ENCODE data around the gene SLC24A4. TPM values are rescaled to one million over a fixed set of nuclear protein-coding genes. Genes with fewer than 3 reads are reported as not detected.

Gene SLC24A4
- total and polyA plus RNA-seq, 2 donors (not counting 3 experiments of a cell fraction or from before 2014, with no cell fraction given), result 0.07 to 0.08 TPM

DNA sequence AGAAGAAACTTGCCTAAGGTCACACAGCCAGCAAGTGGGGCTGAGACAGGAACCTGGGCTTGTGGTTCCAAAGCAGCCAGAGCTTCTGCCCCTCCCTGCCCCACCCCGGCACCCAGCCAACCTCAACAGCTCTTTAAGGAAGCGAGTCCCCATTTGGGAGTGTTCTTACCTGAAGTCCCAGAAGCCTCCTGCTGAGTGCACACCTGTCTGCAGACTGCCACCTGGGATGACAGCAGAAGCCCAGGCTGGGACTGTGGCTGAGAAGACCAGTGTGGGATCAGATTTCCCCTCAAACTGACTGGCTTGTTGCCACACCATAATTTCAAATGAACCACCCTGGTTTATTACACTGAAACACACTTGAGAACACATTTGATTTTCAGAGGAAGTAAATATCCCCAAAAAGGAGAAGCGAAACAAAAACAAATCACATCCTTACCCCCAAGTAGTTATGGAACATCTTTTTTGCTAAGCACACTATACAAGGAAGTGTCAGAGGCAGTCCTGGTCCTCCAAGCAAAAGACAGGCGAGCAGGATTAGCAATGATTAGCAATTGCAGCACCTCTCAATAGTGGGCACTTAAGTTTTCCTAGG, 184.3 kb downstream of the SLC24A4 start:
- Histone ChIP-seq H3K79me2 (ENCODE audit: control insufficient read depth, insufficient read depth, low read length) (no peaks in the 10 kb centered on the region), H3K9ac (replicated peaks; ENCODE audit: extremely low read depth, insufficient read depth, low read length) (no peak overlapping the region), H3K4me3 (replicated peaks in 1 of 3; ENCODE audit: insufficient read depth in 1 of 3, low read depth in 1 of 3, low read length in 3 of 3) (no peak overlapping the region), H3K9me1 (replicated peaks; ENCODE audit: control insufficient read depth, extremely low read depth, insufficient read depth, low read length) (no peaks in the 10 kb centered on the region), H3K4me2 (ENCODE audit: insufficient read depth, low read length) (no peak overlapping the region), H3K4me1 (ENCODE audit: control insufficient read depth, extremely low read depth, insufficient read depth, low read length) (peaks cover 18% of the 10 kb centered on the region), H3K9me3 (replicated peaks; ENCODE audit: control insufficient read depth, insufficient read depth, low read length) (no peaks in the 10 kb centered on the region), H3K36me3 (ENCODE audit: control insufficient read depth in 2 of 2, extremely low read depth in 1 of 2, insufficient read depth in 2 of 2, low read length in 2 of 2) (no peaks in the 10 kb centered on the region), H4K20me1 (replicated peaks; ENCODE audit: control insufficient read depth, extremely low read depth, insufficient read depth, low read length) (no peaks in the 10 kb centered on the region), H2AFZ (ENCODE audit: low read depth, low read length) (no peak overlapping the region), H3K27ac (ENCODE audit: insufficient read depth, low read depth, low read length) (no peak overlapping the region), H3K27me3 (ENCODE audit: control insufficient read depth in 2 of 2, insufficient read depth in 2 of 2, low read length in 2 of 2) (no peaks in the 10 kb centered on the region)
- FAIRE-seq (no peak), DNase-seq (ENCODE audit: low read depth, low spot score) (no peak)
- POLR2A ChIA-PET, result no interaction called here
- intact Hi-C loops (cut with micrococcal nuclease) (no loop called here), dilution Hi-C loops (cut with MboI; ENCODE audit: extremely low pct_ligation_motif_present, low sequenced_read_pairs) (no loop called here)
- CTCF ChIA-PET, result no interaction called here
- no TSS peak for BruUV-seq (replicated peaks)
- TF ChIP-seq POLR2AphosphoS5 (IDR thresholded peaks at IDR 0.05; ENCODE audit: insufficient read depth, low read depth, low read length) (no peak), EZH2 (IDR thresholded peaks at IDR 0.05; ENCODE audit: borderline replicate concordance, low read depth, low read length, severe bottlenecking) (no peak), FOS (IDR thresholded peaks at IDR 0.05; ENCODE audit: borderline replicate concordance, insufficient read depth, low read length) (no peak), MYC (IDR thresholded peaks at IDR 0.05; ENCODE audit: low read depth, low read length) (no peak), POLR2A (IDR thresholded peaks at IDR 0.05; ENCODE audit: low read depth, low read length) (no peak), JUN (IDR thresholded peaks at IDR 0.05; ENCODE audit: borderline replicate concordance, insufficient read depth, insufficient read length, low read depth) (no peak), GATA2 (IDR thresholded peaks at IDR 0.05; ENCODE audit: insufficient read depth, insufficient read length, low read depth, low read length) (no peak)
- TF ChIP-seq, protein P1, sequence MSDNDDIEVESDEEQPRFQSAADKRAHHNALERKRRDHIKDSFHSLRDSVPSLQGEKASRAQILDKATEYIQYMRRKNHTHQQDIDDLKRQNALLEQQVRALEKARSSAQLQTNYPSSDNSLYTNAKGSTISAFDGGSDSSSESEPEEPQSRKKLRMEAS (IDR thresholded peaks at IDR 0.05; ENCODE audit: insufficient read depth, insufficient read length), result no peak
- TF ChIP-seq, protein P2, sequence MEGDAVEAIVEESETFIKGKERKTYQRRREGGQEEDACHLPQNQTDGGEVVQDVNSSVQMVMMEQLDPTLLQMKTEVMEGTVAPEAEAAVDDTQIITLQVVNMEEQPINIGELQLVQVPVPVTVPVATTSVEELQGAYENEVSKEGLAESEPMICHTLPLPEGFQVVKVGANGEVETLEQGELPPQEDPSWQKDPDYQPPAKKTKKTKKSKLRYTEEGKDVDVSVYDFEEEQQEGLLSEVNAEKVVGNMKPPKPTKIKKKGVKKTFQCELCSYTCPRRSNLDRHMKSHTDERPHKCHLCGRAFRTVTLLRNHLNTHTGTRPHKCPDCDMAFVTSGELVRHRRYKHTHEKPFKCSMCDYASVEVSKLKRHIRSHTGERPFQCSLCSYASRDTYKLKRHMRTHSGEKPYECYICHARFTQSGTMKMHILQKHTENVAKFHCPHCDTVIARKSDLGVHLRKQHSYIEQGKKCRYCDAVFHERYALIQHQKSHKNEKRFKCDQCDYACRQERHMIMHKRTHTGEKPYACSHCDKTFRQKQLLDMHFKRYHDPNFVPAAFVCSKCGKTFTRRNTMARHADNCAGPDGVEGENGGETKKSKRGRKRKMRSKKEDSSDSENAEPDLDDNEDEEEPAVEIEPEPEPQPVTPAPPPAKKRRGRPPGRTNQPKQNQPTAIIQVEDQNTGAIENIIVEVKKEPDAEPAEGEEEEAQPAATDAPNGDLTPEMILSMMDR (IDR thresholded peaks at IDR 0.05; ENCODE audit: extremely low read depth in 1 of 2, insufficient read depth in 1 of 2, low read depth in 1 of 2, low read length in 2 of 2), result no peak

All from endothelial cell of umbilical vein (primary cell).